K562 (cell line): ENCODE data around the gene BHLHE40. TPM values are rescaled to one million over a fixed set of nuclear protein-coding genes. Genes with fewer than 3 reads are reported as not detected.

Source experiments
- CEBPB ChIP-seq: fragments of 450-650 bp; IDR thresholded peaks from 2 replicates; pipeline ENCODE4 v1.6.1; 2016; ENCODE audit warnings: missing genetic modification characterization, missing compliant biosample characterization
- GABPA ChIP-seq: fragments of 200-800 bp; sonication (Bioruptor generic); conservative IDR thresholded peaks from 2 replicates; pipeline ENCODE4 v1.6.1; 2016; ENCODE audit warnings: low read depth, missing genetic modification characterization, missing compliant biosample characterization
- HNRNPLL ChIP-seq: fragments of 200-400 bp; formaldehyde crosslinking; IDR thresholded peaks from 2 replicates; pipeline ENCODE4 v1.6.1; 2017; ENCODE audit warnings: low read length, low read depth, mild to moderate bottlenecking; ENCODE audit not compliant: poor library complexity, severe bottlenecking
- MAFG ChIP-seq: fragments of 450-650 bp; conservative IDR thresholded peaks from 2 replicates; pipeline ENCODE4 v1.6.1; 2016; ENCODE audit warnings: missing genetic modification characterization, missing compliant biosample characterization
- NUFIP1 ChIP-seq: fragments of 450-650 bp; IDR thresholded peaks from 2 replicates; pipeline ENCODE4 v1.6.1; 2018; ENCODE audit not compliant: partially characterized antibody
- ZFP30 ChIP-seq: fragments of 250-450 bp; sonication (Bioruptor Pico); IDR thresholded peaks from 2 replicates; pipeline ENCODE4 v1.8.0; 2022; ENCODE audit warnings: moderate library complexity, mild to moderate bottlenecking, inconsistent platforms, borderline replicate concordance
- ZNF644 ChIP-seq: fragments of 200-800 bp; sonication (Bioruptor generic); IDR thresholded peaks from 2 replicates; pipeline ENCODE4 v1.6.1; 2016; ENCODE audit warnings: low read depth, missing genetic modification characterization, missing compliant biosample characterization
- polyA plus RNA-seq, 8 experiments: library from polyadenylated mRNA; depleted of rRNA in 4 of 8; stranded (reverse) in 5 of 8; unstranded in 3 of 8; fragments of >200 nt; fragmentation: Nextera tagmentation in 2 of 8; fragmentation: Illumina TruSeq in 1 of 8; extraction: Ambion mirVana in 2 of 8; extraction: Trizol in 1 of 8; gene quantifications; 2 replicates each; pipeline versions ENCODE4 v1.2.1 to v1.2.3, GENCODE V29; 2011 to 2014; ENCODE audit warnings: inconsistent platforms in 1 of 8, missing spikeins in 1 of 8
- total RNA-seq, 7 experiments: library from RNA; depleted of rRNA in 6 of 7; stranded (reverse); fragments of >200 nt in 6 of 7; fragmentation: Illumina TruSeq in 2 of 7; extraction: Trizol in 2 of 7; gene quantifications; 2 replicates each; pipeline versions ENCODE4 v1.2.1 to v1.2.3, GENCODE V29; 2011 to 2021; ENCODE audit warnings: low replicate concordance in 1 of 7
- TF ChIP-seq, protein P1 (sequence below): fragments of 250-450 bp; sonication (Bioruptor Pico); IDR thresholded peaks from 2 replicates; pipeline ENCODE4 v1.4.0; 2020; ENCODE audit warnings: mild to moderate bottlenecking
- TF ChIP-seq, protein P2 (sequence below): sonication (generic); formaldehyde crosslinking; IDR thresholded peaks from 2 replicates; pipeline ENCODE4 v1.8.0; 2022; ENCODE audit warnings: missing genetic modification reagents, mild to moderate bottlenecking, borderline replicate concordance
- TF ChIP-seq, protein P3 (sequence below): IDR thresholded peaks from 2 replicates; pipeline ENCODE4 v1.6.1; 2016; ENCODE audit warnings: missing genetic modification characterization, missing compliant biosample characterization
- TF ChIP-seq, protein P4 (sequence below): fragments of 250-450 bp; sonication (Bioruptor Pico); IDR thresholded peaks from 2 replicates; pipeline ENCODE4 v1.8.0; 2022; ENCODE audit warnings: inconsistent platforms

Gene BHLHE40
- total and polyA plus RNA-seq, 9 of the 15 experiments (the other 6 are each of a cell fraction or from before 2014, with no cell fraction given) = 12.0 to 83.9 (median 31.4) TPM

DNA sequence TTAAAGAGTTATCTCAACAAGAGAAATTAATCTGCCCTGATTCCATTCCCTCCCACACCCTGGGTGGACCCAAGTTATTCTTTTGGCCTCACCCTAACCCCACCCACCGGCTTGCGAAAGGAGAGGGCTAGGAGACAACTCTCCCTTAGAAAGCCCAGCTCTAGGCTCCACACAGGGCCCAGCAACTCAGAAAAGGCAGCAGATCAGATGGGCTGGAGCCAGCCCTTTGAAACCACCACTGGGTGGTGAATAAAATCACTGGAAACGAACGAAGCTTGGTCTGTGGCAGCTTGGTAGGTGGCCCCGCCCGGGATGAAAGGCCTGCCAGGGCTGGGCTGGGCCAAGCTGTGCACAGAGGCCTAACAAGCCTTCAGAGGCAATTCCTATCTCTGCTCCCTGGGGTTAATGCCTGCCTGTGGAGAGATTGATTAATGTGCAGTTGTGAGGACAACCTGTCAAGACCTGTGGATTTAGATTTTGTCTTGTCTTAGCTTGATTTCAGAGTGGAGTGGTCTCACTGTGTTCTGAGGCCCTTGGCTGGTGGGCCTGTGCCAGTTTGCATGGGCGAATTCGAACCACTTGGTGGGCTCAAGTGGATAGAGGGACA lies 38.8 kb downstream of the BHLHE40 start (continued):
- TF ChIP-seq ZNF644 (tag) = no peak
- TF ChIP-seq, protein P1, sequence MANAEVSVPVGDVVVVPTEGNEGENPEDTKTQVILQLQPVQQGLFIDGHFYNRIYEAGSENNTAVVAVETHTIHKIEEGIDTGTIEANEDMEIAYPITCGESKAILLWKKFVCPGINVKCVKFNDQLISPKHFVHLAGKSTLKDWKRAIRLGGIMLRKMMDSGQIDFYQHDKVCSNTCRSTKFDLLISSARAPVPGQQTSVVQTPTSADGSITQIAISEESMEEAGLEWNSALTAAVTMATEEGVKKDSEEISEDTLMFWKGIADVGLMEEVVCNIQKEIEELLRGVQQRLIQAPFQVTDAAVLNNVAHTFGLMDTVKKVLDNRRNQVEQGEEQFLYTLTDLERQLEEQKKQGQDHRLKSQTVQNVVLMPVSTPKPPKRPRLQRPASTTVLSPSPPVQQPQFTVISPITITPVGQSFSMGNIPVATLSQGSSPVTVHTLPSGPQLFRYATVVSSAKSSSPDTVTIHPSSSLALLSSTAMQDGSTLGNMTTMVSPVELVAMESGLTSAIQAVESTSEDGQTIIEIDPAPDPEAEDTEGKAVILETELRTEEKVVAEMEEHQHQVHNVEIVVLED (CRISPR knock-in tag) = 0 out of 2 replicates have a peak, but pooled peaks have one; percentile 20
- TF ChIP-seq NUFIP1 = no peak
- TF ChIP-seq HNRNPLL = no peak
- TF ChIP-seq, protein P2, sequence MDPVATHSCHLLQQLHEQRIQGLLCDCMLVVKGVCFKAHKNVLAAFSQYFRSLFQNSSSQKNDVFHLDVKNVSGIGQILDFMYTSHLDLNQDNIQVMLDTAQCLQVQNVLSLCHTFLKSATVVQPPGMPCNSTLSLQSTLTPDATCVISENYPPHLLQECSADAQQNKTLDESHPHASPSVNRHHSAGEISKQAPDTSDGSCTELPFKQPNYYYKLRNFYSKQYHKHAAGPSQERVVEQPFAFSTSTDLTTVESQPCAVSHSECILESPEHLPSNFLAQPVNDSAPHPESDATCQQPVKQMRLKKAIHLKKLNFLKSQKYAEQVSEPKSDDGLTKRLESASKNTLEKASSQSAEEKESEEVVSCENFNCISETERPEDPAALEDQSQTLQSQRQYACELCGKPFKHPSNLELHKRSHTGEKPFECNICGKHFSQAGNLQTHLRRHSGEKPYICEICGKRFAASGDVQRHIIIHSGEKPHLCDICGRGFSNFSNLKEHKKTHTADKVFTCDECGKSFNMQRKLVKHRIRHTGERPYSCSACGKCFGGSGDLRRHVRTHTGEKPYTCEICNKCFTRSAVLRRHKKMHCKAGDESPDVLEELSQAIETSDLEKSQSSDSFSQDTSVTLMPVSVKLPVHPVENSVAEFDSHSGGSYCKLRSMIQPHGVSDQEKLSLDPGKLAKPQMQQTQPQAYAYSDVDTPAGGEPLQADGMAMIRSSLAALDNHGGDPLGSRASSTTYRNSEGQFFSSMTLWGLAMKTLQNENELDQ (CRISPR knock-in tag) = no peak
- TF ChIP-seq, protein P3, sequence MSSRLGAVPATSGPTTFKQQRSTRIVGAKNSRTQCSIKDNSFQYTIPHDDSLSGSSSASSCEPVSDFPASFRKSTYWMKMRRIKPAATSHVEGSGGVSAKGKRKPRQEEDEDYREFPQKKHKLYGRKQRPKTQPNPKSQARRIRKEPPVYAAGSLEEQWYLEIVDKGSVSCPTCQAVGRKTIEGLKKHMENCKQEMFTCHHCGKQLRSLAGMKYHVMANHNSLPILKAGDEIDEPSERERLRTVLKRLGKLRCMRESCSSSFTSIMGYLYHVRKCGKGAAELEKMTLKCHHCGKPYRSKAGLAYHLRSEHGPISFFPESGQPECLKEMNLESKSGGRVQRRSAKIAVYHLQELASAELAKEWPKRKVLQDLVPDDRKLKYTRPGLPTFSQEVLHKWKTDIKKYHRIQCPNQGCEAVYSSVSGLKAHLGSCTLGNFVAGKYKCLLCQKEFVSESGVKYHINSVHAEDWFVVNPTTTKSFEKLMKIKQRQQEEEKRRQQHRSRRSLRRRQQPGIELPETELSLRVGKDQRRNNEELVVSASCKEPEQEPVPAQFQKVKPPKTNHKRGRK (tag) = no peak
- TF ChIP-seq MAFG (tag) = no peak
- TF ChIP-seq GABPA = no peak
- TF ChIP-seq CEBPB (tag) = peak; percentile 88
- TF ChIP-seq, protein P4, sequence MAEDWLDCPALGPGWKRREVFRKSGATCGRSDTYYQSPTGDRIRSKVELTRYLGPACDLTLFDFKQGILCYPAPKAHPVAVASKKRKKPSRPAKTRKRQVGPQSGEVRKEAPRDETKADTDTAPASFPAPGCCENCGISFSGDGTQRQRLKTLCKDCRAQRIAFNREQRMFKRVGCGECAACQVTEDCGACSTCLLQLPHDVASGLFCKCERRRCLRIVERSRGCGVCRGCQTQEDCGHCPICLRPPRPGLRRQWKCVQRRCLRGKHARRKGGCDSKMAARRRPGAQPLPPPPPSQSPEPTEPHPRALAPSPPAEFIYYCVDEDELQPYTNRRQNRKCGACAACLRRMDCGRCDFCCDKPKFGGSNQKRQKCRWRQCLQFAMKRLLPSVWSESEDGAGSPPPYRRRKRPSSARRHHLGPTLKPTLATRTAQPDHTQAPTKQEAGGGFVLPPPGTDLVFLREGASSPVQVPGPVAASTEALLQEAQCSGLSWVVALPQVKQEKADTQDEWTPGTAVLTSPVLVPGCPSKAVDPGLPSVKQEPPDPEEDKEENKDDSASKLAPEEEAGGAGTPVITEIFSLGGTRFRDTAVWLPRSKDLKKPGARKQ (CRISPR knock-in tag) = no peak
- no peak for TF ChIP-seq ZFP30
